GM10248 (cell line): ENCODE data around the gene ADCY1.

Experiments used
- CTCF ChIA-PET: fragments of 300-600 bp; sonication (Branson Sonifier 250); formaldehyde crosslinking; extraction: SDS; loops from one replicate; lab custom pipeline; 2021; ENCODE audit warnings: antibody characterized with exemption; lab: Yijun Ruan, JAX
- POLR2A ChIA-PET: fragments of 350-650 bp; sonication (Branson Sonifier 250); formaldehyde crosslinking; extraction: SDS; loops from one replicate; lab custom pipeline; 2020; ENCODE audit warnings: antibody characterized with exemption; lab: Yijun Ruan, JAX
- DNase-seq: peaks from one replicate; pipeline ENCODE4 v3.0.0; 2012; ENCODE audit errors: extremely low spot score
- TF ChIP-seq, protein P1 (sequence below): IDR thresholded peaks from 2 replicates; pipeline ENCODE4 v1.5.1; 2012; ENCODE audit warnings: mild to moderate bottlenecking, low read depth; ENCODE audit errors: extremely low read depth, missing control alignments, control extremely low read depth

Gene ADCY1

DNA sequence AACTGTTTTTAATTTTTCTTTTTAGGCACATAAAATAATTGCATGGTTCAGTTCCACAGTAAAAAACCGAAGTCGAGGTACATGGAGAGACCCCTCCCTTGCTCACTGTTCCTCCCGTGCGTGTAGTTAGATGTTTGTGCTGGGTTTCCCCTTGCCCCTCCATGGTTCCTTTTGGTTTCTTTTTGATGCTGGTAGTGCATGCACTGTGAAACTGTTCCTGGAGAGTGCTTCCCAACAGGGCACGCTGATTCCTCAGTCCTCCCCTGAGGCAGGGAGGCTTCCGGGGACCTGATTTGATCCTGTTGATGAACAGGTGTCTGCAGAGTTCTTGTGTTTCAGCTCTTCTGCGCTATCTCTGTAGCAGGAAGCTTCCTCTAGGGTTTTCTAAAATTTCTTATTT, 69.5 kb downstream of the ADCY1 start:
- DNase-seq = no peak
- CTCF ChIA-PET = no interaction called here

GRCh38 chr7:45644237-45644636, 70.1 kb downstream of the ADCY1 start:
- CTCF ChIA-PET = interaction anchor here (1.0 to 1.3 kb wide), 3 partner anchors 13 to 21 kb away, joined by 3 read pairs; no protein-coding TSS in a partner anchor
- no peak for DNase-seq
- POLR2A ChIA-PET = no interaction called here
- TF ChIP-seq, protein P1, sequence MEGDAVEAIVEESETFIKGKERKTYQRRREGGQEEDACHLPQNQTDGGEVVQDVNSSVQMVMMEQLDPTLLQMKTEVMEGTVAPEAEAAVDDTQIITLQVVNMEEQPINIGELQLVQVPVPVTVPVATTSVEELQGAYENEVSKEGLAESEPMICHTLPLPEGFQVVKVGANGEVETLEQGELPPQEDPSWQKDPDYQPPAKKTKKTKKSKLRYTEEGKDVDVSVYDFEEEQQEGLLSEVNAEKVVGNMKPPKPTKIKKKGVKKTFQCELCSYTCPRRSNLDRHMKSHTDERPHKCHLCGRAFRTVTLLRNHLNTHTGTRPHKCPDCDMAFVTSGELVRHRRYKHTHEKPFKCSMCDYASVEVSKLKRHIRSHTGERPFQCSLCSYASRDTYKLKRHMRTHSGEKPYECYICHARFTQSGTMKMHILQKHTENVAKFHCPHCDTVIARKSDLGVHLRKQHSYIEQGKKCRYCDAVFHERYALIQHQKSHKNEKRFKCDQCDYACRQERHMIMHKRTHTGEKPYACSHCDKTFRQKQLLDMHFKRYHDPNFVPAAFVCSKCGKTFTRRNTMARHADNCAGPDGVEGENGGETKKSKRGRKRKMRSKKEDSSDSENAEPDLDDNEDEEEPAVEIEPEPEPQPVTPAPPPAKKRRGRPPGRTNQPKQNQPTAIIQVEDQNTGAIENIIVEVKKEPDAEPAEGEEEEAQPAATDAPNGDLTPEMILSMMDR = no peak

More for the DNA sequence above, 69.5 kb downstream of the ADCY1 start:
- POLR2A ChIA-PET = no interaction called here
- TF ChIP-seq, protein P1 = no peak

DNA sequence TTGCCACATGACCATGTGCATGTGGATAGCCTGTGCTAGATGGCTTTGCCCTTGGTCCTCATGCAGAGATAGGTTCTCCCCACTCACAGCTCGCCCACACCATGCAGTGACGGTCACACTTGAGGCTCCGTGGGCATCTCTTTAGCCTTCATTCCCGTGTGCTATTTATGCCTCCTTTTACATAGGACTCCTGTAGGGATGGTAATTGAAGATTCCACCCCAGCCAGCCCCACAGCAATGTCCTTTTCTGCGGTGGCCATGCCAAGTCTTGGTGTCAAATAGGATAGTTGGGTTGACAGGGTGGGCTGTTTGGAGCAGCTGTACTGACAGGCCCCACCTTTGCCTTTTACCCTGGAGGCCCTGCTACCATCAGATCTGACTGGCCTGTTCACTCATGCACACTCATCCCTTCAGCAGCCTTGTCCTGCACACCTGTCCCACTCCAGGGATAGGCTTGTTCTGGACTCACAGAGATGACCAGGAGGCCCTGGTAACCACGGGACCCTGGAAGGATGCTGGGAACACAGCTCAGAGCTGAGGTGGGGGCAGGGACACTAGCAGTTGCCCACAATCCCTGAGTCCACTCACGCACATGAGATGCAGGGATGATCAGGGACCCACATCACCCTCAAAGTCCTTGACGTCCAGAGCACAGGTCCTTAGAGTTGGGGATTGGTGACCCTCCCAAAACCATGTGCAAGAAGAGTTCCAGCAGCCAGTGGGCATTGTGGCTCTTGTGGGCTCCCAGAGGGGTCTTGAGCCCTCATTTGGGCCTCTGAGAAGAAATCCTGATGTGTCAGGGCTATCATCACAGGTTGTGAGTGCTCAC, 71.2 kb downstream of the ADCY1 start:
- no peak for DNase-seq
- CTCF ChIA-PET = interaction anchor here (1.0 to 2.7 kb wide), 4 partner anchors 11 to 20 kb away, joined by 3 to 12 read pairs (median 4); no protein-coding TSS in a partner anchor
- POLR2A ChIA-PET = no interaction called here
- TF ChIP-seq, protein P1 = no peak

DNA sequence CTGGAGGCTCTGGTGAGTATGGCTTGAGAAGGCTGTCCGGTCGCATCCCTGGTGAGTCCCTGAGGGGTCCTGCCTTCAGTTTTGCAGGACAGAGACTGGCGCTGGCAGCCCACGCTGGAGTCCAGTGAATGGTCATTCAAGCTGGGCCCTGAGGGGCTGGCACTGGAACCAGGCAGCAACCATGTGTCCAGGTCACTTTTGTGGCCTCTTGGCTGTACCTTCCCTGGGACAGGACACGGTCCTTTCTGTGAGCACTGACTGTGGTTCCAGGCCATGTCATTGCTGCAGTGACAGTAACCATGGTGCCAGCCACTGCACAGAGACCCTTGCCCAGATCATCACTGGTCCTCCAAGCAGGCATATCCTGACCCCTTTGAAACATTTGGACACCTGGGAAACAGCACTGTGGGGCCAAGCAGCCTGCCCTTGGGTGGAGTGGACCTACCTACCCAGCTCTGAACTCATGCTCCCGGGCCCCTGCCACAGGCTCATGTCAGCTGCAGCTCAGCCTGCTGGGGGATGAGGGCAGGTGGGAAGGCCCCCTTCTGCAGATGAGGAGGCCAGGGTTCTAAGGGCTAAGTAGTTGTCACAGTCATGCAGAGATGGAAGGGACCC, 72.1 kb downstream of the ADCY1 start:
- TF ChIP-seq, protein P1 = no peak
- DNase-seq = no peak
- CTCF ChIA-PET = interaction anchor here (1.8 to 2.7 kb wide), 2 partner anchors 10 to 18 kb away, joined by 4 to 12 read pairs; no protein-coding TSS in a partner anchor
- POLR2A ChIA-PET = no interaction called here

DNA sequence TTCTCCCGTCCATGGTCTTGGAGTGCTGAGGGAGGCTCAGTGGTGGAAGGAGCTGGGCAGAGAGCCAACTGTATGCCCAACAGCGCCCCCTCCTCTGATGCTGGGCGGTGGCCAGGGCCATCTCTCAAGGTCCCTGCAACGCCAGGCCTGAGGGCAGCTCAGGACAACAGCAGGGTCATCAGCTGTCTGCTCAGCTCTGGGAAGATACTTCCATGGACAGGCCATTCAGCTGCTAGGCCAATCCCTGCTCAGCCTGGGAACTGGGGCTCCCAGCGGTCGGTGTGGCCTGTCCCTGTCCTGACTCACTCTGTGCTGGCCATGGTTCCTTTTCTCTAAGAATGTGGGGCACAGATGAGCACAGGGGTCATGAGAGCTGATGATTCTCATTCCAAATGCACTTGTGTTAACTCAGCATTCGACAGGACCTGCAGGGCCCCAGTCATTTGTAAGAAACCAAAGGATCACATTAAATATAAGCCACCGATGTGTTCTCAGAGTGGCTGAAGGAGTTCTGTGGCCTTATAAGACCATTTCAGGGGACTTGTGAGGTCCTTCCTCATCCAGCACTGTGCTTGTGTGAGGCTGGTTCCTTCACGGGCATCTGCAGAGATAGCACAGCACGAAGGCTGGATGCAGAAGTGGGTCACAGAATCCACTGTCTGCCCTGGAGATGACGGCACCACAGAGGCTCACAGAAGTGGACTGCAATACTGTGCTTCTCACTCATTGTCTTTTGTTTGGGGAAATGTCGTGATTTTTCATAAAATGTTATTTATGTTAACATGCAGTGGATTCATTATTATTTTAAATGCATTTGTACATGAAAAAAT, 73.0 kb downstream of the ADCY1 start:
- DNase-seq = no peak
- TF ChIP-seq, protein P1 = no peak
- ChIA-PET CTCF (interaction anchor here (1.8 to 2.7 kb wide), 2 partner anchors 9 to 17 kb away, joined by 4 to 12 read pairs; no protein-coding TSS in a partner anchor), POLR2A (interaction anchor here (0.6 kb wide), 1 partner anchor 135 kb away, joined by 3 read pairs; no protein-coding TSS in a partner anchor)

- ChIA-PET CTCF (interaction anchor here (1.5 to 2.7 kb wide), 3 partner anchors 15 to 512 kb away, joined by 3 to 12 read pairs (median 10); no protein-coding TSS in a partner anchor), POLR2A (interaction anchor here (0.6 kb wide), 1 partner anchor 136 kb away, joined by 3 read pairs; no protein-coding TSS in a partner anchor)
- DNase-seq = no peak
- TF ChIP-seq, protein P1 = no peak
These were observed 74.0 kb downstream of the ADCY1 start for GRCh38 chr7:45647967-45648670.
